ENCODE data around the gene ZNF71. TPM values are rescaled to one million over a fixed set of nuclear protein-coding genes. Genes with fewer than 3 reads are reported as not detected.

Gene ZNF71
- total and polyA plus RNA-seq, 2 donors (not counting 1 experiment from before 2014, with no cell fraction given): 4.3 to 9.2 TPM

DNA sequence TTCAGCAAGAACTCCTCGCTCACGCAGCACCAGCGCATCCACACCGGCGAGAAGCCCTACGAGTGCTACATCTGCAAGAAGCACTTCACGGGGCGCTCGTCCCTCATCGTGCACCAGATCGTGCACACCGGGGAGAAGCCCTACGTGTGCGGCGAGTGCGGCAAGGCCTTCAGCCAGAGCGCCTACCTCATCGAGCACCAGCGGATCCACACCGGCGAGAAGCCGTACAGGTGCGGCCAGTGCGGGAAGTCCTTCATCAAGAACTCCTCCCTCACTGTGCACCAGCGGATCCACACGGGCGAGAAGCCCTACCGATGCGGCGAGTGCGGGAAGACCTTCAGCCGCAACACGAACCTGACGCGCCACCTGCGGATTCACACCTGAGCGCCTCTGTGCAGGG lies 27.3 kb downstream of the ZNF71 start:
- Histone ChIP-seq H3K27me3 (ENCODE audit: control insufficient read depth, insufficient read depth, low read length) (no peaks in the 10 kb centered on the region), H3K4me1 (ENCODE audit: control insufficient read depth, extremely low read depth, insufficient read depth, low read length) (no peaks in the 10 kb centered on the region), H2AFZ (ENCODE audit: low read length) (no peak overlapping the region), H4K20me1 (ENCODE audit: control insufficient read depth, extremely low read depth, insufficient read depth, low read length) (no peaks in the 10 kb centered on the region), H3K27ac (ENCODE audit: insufficient read depth, low read length) (no peak overlapping the region), H3K9ac (ENCODE audit: insufficient read depth, low read length) (no peak overlapping the region), H3K4me3 (replicated peaks in 1 of 4; ENCODE audit: control extremely low read depth in 1 of 4, insufficient read depth in 1 of 4, low read depth in 3 of 4, low read length in 4 of 4) (no peak overlapping the region), H3K36me3 (ENCODE audit: control insufficient read depth, insufficient read depth, low read length) (peaks cover 6% of the 10 kb centered on the region), H3K79me2 (ENCODE audit: control insufficient read depth, insufficient read depth, low read length) (no peaks in the 10 kb centered on the region), H3K9me3 (ENCODE audit: control insufficient read depth, insufficient read depth, low read depth, low read length) (no peaks in the 10 kb centered on the region), H3K4me2 (ENCODE audit: extremely low read depth, insufficient read depth, low read length) (no peak overlapping the region)
- no peak for DNase-seq (ENCODE audit: low read depth in 2 of 2)
- no peak for TF ChIP-seq EZH2 (IDR thresholded peaks at IDR 0.05; ENCODE audit: low read length, missing control alignments)
- TF ChIP-seq, protein P1, sequence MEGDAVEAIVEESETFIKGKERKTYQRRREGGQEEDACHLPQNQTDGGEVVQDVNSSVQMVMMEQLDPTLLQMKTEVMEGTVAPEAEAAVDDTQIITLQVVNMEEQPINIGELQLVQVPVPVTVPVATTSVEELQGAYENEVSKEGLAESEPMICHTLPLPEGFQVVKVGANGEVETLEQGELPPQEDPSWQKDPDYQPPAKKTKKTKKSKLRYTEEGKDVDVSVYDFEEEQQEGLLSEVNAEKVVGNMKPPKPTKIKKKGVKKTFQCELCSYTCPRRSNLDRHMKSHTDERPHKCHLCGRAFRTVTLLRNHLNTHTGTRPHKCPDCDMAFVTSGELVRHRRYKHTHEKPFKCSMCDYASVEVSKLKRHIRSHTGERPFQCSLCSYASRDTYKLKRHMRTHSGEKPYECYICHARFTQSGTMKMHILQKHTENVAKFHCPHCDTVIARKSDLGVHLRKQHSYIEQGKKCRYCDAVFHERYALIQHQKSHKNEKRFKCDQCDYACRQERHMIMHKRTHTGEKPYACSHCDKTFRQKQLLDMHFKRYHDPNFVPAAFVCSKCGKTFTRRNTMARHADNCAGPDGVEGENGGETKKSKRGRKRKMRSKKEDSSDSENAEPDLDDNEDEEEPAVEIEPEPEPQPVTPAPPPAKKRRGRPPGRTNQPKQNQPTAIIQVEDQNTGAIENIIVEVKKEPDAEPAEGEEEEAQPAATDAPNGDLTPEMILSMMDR (conservative IDR thresholded peaks at IDR 0.05 in 1 of 2, IDR thresholded peaks at IDR 0.05 in 1 of 2; ENCODE audit: low read depth in 1 of 2, low read length in 2 of 2): no peak

DNA sequence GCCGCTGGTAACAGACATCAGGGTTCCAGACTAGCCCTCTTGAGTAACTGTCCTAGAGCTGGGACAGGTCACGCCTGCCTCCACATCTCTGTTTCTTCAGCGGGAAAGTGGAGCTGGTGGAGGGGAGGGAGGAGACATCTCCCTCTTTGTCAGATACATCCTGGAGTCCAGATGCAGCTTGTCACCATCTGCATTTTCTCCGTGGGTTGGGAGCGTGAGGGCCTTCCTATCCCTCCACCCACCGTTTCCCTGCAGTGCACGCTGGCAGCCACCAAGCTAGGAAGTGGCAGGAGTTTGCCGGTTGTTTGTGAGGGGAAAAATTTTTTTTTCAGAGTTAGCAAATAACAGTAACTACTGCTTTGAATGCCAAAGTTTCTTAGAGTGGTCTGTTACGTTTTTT lies 27.9 kb downstream of the ZNF71 start:
- H3K36me3 ChIP-seq (ENCODE audit: control insufficient read depth, insufficient read depth, low read length): peaks cover 6% of the 10 kb centered on the region
- no peaks in the 10 kb centered on the region for H3K9me3 ChIP-seq (ENCODE audit: control insufficient read depth, insufficient read depth, low read depth, low read length)

DNA sequence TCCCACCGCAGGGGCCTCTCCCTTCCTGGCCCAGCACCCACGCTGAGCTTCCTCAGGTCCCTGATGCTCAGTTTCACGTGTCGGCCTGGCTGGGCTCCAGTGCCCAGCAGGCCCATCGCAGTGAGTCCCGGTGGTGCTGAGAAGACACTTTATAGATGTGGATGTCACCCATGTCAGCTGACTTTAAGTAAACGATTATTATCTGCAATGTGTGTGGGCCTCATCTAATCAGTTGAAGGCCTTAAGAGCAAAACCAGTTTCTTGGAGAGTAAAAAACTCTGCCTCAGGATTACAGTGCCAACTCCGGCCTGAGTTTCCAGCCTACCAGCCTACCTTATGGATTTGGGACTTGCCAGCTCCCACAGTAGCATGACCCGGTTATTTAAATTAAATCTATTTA lies 30.6 kb downstream of the ZNF71 start:
- no peaks in the 10 kb centered on the region for H3K4me1 ChIP-seq (ENCODE audit: control insufficient read depth, extremely low read depth, insufficient read depth, low read length)
- no peaks in the 10 kb centered on the region for H3K27me3 ChIP-seq (ENCODE audit: control insufficient read depth, insufficient read depth, low read length)
- H3K4me3 ChIP-seq (replicated peaks in 1 of 4; ENCODE audit: control extremely low read depth in 1 of 4, insufficient read depth in 1 of 4, low read depth in 3 of 4, low read length in 4 of 4): no peak overlapping the region
- H3K4me2 ChIP-seq (ENCODE audit: extremely low read depth, insufficient read depth, low read length): no peak overlapping the region
- no peaks in the 10 kb centered on the region for H3K9me3 ChIP-seq (ENCODE audit: control insufficient read depth, insufficient read depth, low read depth, low read length)
- peaks cover 6% of the 10 kb centered on the region for H3K36me3 ChIP-seq (ENCODE audit: control insufficient read depth, insufficient read depth, low read length)
- H2AFZ ChIP-seq (ENCODE audit: low read length): no peak overlapping the region
- no peak overlapping the region for H3K9ac ChIP-seq (ENCODE audit: insufficient read depth, low read length)
- H4K20me1 ChIP-seq (ENCODE audit: control insufficient read depth, extremely low read depth, insufficient read depth, low read length): no peaks in the 10 kb centered on the region
- H3K27ac ChIP-seq (ENCODE audit: insufficient read depth, low read length): no peak overlapping the region
- no peaks in the 10 kb centered on the region for H3K79me2 ChIP-seq (ENCODE audit: control insufficient read depth, insufficient read depth, low read length)
- TF ChIP-seq, protein P1 (conservative IDR thresholded peaks at IDR 0.05 in 1 of 2, IDR thresholded peaks at IDR 0.05 in 1 of 2; ENCODE audit: low read depth in 1 of 2, low read length in 2 of 2): no peak
- TF ChIP-seq EZH2 (IDR thresholded peaks at IDR 0.05; ENCODE audit: low read length, missing control alignments): no peak
- DNase-seq (ENCODE audit: low read depth in 2 of 2): no peak

More for the DNA sequence above, 27.9 kb downstream of the ZNF71 start:
- H3K79me2 ChIP-seq (ENCODE audit: control insufficient read depth, insufficient read depth, low read length): no peaks in the 10 kb centered on the region
- H3K4me1 ChIP-seq (ENCODE audit: control insufficient read depth, extremely low read depth, insufficient read depth, low read length): no peaks in the 10 kb centered on the region
- H2AFZ ChIP-seq (ENCODE audit: low read length): no peak overlapping the region
- no peak overlapping the region for H3K27ac ChIP-seq (ENCODE audit: insufficient read depth, low read length)
- no peak for TF ChIP-seq EZH2 (IDR thresholded peaks at IDR 0.05; ENCODE audit: low read length, missing control alignments)
- TF ChIP-seq, protein P1 (conservative IDR thresholded peaks at IDR 0.05 in 1 of 2, IDR thresholded peaks at IDR 0.05 in 1 of 2; ENCODE audit: low read depth in 1 of 2, low read length in 2 of 2): no peak
- H3K4me2 ChIP-seq (ENCODE audit: extremely low read depth, insufficient read depth, low read length): no peak overlapping the region
- no peak for DNase-seq (ENCODE audit: low read depth in 2 of 2)
- H3K4me3 ChIP-seq (replicated peaks in 1 of 4; ENCODE audit: control extremely low read depth in 1 of 4, insufficient read depth in 1 of 4, low read depth in 3 of 4, low read length in 4 of 4): no peak overlapping the region
- no peak overlapping the region for H3K9ac ChIP-seq (ENCODE audit: insufficient read depth, low read length)
- no peaks in the 10 kb centered on the region for H3K27me3 ChIP-seq (ENCODE audit: control insufficient read depth, insufficient read depth, low read length)
- H4K20me1 ChIP-seq (ENCODE audit: control insufficient read depth, extremely low read depth, insufficient read depth, low read length): no peaks in the 10 kb centered on the region

Measured in fibroblast of lung (primary cell).